Activated T-cell treated with anti-CD3 and anti-CD28 coated beads, Interleukin-2, amount 50 U/mL, for 4 hours (primary cell): Measurements from ENCODE around the gene DLG2. TPM values are rescaled to one million over a fixed set of nuclear protein-coding genes. Genes with fewer than 3 reads are reported as not detected.
"Not testable (repeated sequence)": the region's sequence is repeated elsewhere in the genome, so short reads cannot be mapped to it uniquely, and the experiment has no call there.

ENCODE experiments used
- ATAC-seq, 2 donors: fragments of 200-7000 bp; cut with Tn5 transposase; one replicate each; pipeline ENCODE4 v1.10.0; 2021
- DNase-seq: peaks from one replicate; pipeline ENCODE4 v3.0.0-alpha.2; 2020
- H3K27me3 Mint-ChIP-seq: one replicate; pipeline ENCODE4 v1.8.0; 2021; ENCODE audit warnings: low read depth, mixed read lengths
- H3K36me3 Mint-ChIP-seq: one replicate; pipeline ENCODE4 v1.8.0; 2022; ENCODE audit warnings: mixed read lengths; ENCODE audit not compliant: insufficient read depth
- H3K4me1 Mint-ChIP-seq: one replicate; pipeline ENCODE4 v1.8.0; 2021; ENCODE audit warnings: low read depth, mixed read lengths
- H3K4me3 Mint-ChIP-seq: one replicate; pipeline ENCODE4 v1.8.0; 2021; ENCODE audit warnings: mild to moderate bottlenecking, moderate library complexity, mixed read lengths
- H3K9me3 Mint-ChIP-seq: one replicate; pipeline ENCODE4 v1.8.0; 2021; ENCODE audit warnings: mixed read lengths
- total RNA-seq, 3 donors: library from RNA; stranded (reverse); gene quantifications; one replicate each; pipeline ENCODE4 v1.2.1, GENCODE V29; 2021

The DLG2 gene
- total RNA-seq, 3 donors from 2014 or later: 0.54 to 1.3 (median 0.58) TPM

DNA sequence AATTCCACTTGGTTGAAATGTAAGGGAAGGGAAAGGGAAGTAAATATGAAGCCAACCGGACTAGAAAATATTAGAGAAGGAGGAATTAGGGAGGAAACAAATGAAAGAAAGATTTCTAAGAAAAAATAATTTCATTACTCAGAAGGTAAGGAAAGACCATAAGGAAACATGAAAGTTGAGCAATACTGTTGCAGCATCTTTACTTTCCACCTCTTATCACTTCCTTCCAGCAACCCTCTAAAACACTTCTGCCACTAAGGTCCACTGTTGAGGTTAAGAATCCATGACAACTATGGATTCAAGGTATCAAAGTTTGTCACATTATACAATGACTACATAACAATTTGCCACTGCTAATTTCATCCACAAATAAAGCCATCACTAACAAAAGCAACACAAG lies 308.6 kb downstream of the DLG2 start:
- ATAC-seq (no peak), DNase-seq (no peak)
- H3K36me3 Mint-ChIP-seq: no peaks in the 10 kb centered on the region
- peaks cover 6% of the 10 kb centered on the region for H3K9me3 Mint-ChIP-seq
- H3K27me3 Mint-ChIP-seq: no peaks in the 10 kb centered on the region
- H3K4me1 Mint-ChIP-seq: no peaks in the 10 kb centered on the region
- H3K4me3 Mint-ChIP-seq: no peak overlapping the region

DNA sequence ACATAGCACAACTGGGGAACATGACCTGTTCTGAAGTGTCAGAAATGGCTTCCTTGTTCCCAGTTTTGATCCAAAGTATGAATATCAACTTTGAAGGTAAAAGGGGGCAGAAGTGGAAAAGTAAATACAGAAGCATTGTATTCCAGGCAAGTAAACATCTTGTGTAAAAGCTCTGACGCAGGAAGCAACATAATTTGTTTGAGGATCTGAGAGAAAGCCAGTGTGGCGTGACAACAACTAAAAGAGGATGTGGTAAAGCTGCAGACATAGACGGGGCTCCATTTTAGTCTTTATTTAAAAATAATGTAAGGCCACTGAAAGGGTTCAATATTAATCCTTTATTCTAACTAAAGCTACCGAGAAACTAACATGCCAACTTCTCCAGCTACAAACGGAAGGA lies 310.2 kb downstream of the DLG2 start:
- no peaks in the 10 kb centered on the region for H3K36me3 Mint-ChIP-seq
- no peaks in the 10 kb centered on the region for H3K27me3 Mint-ChIP-seq
- H3K4me1 Mint-ChIP-seq: no peaks in the 10 kb centered on the region
- H3K9me3 Mint-ChIP-seq: peaks cover 6% of the 10 kb centered on the region
- DNase-seq (no peak), ATAC-seq (no peak)
- H3K4me3 Mint-ChIP-seq: no peak overlapping the region

DNA sequence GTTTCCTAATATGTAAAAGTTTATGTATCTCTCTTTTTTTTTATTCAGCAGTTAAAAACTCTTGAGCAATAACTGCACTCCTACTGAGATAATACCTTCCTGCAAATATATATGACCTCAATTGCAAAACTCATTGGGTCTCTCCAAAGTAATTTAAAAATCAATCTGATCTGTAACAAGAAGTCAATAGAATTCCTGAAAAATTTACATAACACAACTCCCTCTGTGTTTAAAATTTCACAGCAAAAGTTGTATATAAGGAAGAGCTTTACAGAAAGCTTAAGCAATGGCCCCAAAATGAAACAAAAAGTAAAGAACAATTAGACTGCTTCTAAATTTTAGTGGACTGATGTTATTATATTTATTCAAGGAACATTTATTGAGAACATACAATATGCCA lies 313.4 kb downstream of the DLG2 start:
- peaks cover 6% of the 10 kb centered on the region for H3K9me3 Mint-ChIP-seq
- H3K4me3 Mint-ChIP-seq: no peak overlapping the region
- no peaks in the 10 kb centered on the region for H3K27me3 Mint-ChIP-seq
- no peak for ATAC-seq
- no peaks in the 10 kb centered on the region for H3K36me3 Mint-ChIP-seq
- DNase-seq: no peak
- no peaks in the 10 kb centered on the region for H3K4me1 Mint-ChIP-seq

DNA sequence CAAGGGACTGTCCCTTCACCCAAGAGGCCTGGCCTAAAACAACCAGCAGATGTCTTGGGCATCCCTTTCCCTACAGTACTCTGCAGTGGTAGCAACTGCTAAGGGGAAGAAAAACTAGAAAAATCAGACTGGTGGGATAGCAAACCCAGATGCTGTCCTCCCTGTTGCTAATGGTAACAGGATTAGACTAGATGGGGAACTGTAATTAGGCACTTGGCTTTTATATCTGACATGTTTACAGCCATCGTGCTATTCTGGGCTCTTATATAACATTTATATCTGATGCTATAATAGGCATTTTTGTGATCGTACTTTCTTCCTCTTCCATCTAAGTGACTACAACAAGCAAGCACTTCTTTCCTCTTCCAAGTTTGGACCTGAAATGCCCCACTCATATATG lies 316.7 kb downstream of the DLG2 start:
- Mint-ChIP-seq H3K36me3 (no peaks in the 10 kb centered on the region), H3K27me3 (no peaks in the 10 kb centered on the region), H3K4me1 (no peaks in the 10 kb centered on the region), H3K4me3 (no peak overlapping the region), H3K9me3 (peaks cover 6% of the 10 kb centered on the region)
- ATAC-seq (no peak), DNase-seq (no peak)

DNA sequence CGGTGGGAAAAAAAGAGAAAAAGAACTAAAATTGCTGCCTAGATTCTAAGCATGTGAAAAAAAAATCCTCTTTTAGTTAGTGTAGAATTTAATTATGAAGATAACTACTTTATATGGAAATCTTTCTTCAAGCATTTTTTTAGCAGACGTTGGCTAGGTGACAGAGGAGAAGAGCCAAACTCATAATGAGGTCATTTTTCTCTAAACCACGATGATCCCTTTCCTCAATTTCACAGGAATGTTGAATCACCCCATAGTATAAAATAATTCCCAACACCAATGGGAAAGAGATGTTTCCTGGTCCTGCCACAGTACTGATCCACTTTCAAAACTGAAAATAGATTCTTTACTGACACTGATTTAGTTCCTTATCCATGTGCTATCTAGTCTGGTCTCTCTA lies 319.8 kb downstream of the DLG2 start:
- ATAC-seq (no peak), DNase-seq (no peak)
- Mint-ChIP-seq H3K36me3 (no peaks in the 10 kb centered on the region), H3K27me3 (no peaks in the 10 kb centered on the region), H3K4me1 (no peaks in the 10 kb centered on the region), H3K4me3 (no peak overlapping the region), H3K9me3 (peaks cover 12% of the 10 kb centered on the region)

DNA sequence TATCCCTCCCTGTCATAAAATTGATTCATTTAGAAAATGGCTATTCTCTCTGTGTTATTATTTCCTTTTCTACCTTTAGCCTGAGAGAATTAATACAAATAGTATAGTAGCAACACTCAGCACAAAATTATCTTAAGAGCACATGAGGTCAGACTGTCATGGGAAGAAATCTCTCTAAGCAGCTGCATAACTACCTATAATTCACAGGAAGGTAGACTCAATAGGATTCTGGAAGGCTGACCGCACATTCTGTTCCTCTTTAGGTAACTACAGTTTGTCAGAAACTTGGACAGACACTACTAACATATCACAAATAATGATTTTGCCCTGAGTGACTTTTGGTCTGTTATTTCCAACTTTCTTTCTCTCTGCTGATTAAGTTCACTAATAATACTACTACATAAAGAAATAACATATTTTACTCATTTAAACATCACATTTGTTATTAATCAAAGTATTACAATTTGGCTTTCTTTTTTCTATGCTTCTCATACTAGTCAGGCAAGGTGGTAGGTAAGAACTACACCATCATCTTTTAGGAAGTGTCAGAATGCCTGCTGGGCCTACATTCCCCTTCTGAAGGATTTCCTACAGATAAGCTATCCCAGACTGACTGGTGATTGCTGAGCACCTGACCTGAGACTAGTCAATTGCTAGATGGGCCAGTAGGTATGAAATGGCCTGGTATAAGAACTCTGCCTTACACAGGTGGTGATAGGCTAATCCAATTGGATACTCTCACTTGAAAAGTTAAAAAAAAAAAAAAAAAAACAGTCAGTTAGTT lies 325.1 kb downstream of the DLG2 start:
- ATAC-seq: no peak
- Mint-ChIP-seq H3K4me1 (no peaks in the 10 kb centered on the region), H3K36me3 (no peaks in the 10 kb centered on the region), H3K27me3 (no peaks in the 10 kb centered on the region), H3K4me3 (no peak overlapping the region), H3K9me3 (peaks cover 20% of the 10 kb centered on the region)
- DNase-seq: no peak

DNA sequence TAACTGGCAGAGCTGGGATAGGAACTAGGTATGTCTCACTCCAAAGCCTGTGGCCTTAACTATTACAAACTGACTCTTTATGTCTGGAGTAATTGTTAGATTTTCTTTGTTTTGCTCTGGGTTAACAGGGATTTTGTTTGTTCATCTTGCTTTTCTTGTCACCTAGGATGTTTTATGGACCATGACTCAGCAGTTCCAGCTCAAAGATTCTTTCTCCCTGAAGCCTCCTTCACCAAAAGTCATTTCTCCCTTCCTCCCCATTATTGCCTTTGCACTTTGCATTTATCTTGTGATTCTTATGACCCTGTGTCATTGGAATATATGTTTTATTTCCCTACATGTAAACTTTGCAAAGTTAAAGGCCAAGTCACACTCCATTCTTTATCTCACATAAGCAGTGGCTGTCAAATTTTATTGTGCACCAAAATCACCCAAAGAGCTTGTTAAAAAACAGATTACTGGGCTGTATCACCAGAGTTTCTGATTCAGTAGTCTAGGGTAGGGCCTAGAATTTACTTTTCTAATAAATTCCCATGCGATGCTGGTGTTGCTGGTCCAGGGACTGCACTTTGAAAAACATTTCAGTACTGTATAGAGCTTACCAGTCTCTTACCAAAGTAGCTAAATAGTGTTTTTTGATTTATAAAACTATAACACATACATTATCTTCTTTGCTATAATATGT lies 327.7 kb downstream of the DLG2 start:
- DNase-seq: no peak
- H3K36me3 Mint-ChIP-seq: no peaks in the 10 kb centered on the region
- H3K4me1 Mint-ChIP-seq: no peaks in the 10 kb centered on the region

DNA sequence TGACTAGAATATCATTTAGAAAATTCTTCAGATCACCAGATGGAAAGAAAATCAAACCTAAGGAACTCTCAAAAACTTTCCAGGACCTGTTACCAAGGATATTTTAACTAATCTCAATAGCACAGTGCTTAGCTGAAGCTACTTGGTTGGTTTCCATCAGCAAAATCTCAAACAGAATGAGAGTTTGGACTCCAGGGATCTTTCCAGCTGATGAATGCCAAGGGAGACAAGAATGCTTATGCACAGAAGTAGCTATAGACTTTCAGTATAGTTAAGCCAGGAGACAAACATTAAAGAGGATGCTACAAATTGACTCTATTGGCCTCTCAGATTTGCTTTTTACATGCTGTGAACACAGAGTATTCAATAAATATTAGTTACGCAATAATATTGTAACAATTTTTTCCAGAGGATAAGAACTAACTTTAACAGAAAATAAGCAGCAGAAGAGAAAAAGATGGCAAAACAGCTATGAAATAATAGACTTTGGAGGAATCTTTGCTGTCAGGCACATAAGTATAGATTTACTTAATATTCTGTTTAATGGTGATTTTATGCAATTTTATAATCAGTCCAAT lies 331.4 kb downstream of the DLG2 start:
- H3K9me3 Mint-ChIP-seq: peaks cover 7% of the 10 kb centered on the region
- no peak overlapping the region for H3K4me3 Mint-ChIP-seq
- no peaks in the 10 kb centered on the region for H3K27me3 Mint-ChIP-seq
- ATAC-seq (no peak), DNase-seq (no peak)
- no peaks in the 10 kb centered on the region for H3K4me1 Mint-ChIP-seq
- no peaks in the 10 kb centered on the region for H3K36me3 Mint-ChIP-seq

More for the DNA sequence above, 327.7 kb downstream of the DLG2 start:
- Mint-ChIP-seq H3K27me3 (no peaks in the 10 kb centered on the region), H3K9me3 (peaks cover 17% of the 10 kb centered on the region), H3K4me3 (no peak overlapping the region)
- ATAC-seq: no peak

DNA sequence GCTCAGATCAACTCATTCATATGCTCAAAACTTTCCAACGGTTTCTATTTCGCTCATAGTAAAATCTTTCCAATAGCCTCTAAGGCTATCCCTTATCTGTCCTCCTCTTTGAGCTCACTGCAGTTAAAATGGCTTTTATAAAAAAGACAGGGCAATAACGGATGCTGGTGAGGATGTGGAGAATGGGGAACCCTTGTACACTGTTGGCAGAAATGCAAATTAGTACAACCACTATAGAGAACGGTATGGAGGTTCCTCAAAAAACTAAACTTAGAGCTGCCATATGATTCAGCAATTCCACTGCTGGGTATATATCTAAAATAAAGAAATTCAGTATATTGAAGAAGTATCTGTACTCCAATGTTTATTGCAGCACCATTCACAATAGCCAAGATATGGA lies 345.6 kb downstream of the DLG2 start:
- H3K27me3 Mint-ChIP-seq: no peaks in the 10 kb centered on the region
- H3K4me3 Mint-ChIP-seq: no peak overlapping the region
- no peak for ATAC-seq
- no peaks in the 10 kb centered on the region for H3K9me3 Mint-ChIP-seq
- DNase-seq: no peak
- no peaks in the 10 kb centered on the region for H3K4me1 Mint-ChIP-seq
- H3K36me3 Mint-ChIP-seq: no peaks in the 10 kb centered on the region

DNA sequence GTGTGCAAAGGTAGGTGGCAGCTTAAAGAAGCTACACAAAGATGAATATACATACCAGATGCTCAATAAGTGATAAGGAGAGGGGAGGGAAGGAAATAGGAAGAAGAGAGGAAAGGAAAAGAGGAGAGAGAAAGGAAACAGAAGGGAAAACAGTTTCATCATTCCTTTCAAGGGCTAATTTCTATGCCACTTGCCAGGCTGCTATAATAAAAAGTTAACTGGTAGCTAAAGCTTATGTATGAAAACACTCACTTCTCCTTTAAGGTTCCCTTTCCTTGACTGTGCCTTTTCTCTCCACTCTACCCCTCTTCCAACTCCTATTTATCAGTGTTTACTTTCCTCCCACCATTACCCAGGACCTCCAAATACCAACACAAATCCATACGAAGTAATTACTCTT lies 347.9 kb downstream of the DLG2 start:
- Mint-ChIP-seq H3K36me3 (no peaks in the 10 kb centered on the region), H3K4me1 (no peaks in the 10 kb centered on the region), H3K27me3 (no peaks in the 10 kb centered on the region), H3K4me3 (no peak overlapping the region), H3K9me3 (peaks cover 4% of the 10 kb centered on the region)
- DNase-seq (no peak), ATAC-seq (no peak)

DNA sequence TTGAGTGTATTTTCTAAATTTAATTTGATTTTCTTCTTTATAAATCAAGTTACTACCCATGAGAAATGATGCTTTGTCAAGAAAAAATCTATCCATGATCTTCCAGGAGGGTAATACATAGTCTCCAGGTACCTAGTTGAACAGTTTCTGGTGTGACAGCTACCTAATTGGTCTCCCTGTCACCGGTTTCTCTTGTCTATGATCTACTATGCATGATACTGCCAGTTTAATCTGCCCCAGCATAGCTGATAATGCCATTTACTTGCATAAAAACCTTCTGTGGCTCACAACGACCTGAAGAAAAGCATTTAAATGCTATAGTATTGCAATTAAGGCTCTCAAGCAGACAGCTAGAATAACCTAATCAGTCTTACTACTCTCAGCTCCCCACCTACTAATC lies 349.5 kb downstream of the DLG2 start:
- Mint-ChIP-seq H3K4me3 (no peak overlapping the region), H3K36me3 (no peaks in the 10 kb centered on the region), H3K9me3 (peaks cover 5% of the 10 kb centered on the region), H3K27me3 (no peaks in the 10 kb centered on the region), H3K4me1 (no peaks in the 10 kb centered on the region)
- no peak for DNase-seq
- ATAC-seq: no peak

DNA sequence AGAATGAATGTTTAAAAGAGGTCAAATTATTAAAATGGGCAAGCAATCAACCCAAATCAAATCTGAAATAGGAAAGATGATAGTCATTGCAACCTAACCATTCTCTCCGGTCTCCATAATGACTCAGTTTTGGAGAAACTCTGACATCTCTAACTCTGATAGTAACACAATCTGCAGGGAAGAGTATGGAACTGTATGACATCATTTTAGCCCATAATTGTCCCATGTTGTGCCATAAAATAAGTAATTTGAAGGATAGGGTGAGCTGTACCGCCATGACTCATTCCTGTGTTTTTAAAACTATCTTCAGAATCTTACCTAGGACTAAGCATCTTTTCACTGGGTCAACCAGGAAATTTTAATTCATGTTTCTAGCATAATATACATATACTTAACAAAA lies 350.8 kb downstream of the DLG2 start:
- DNase-seq: no peak
- peaks cover 15% of the 10 kb centered on the region for H3K9me3 Mint-ChIP-seq
- H3K27me3 Mint-ChIP-seq: no peaks in the 10 kb centered on the region
- no peaks in the 10 kb centered on the region for H3K4me1 Mint-ChIP-seq
- no peak overlapping the region for H3K4me3 Mint-ChIP-seq
- no peak for ATAC-seq
- H3K36me3 Mint-ChIP-seq: no peaks in the 10 kb centered on the region

DNA sequence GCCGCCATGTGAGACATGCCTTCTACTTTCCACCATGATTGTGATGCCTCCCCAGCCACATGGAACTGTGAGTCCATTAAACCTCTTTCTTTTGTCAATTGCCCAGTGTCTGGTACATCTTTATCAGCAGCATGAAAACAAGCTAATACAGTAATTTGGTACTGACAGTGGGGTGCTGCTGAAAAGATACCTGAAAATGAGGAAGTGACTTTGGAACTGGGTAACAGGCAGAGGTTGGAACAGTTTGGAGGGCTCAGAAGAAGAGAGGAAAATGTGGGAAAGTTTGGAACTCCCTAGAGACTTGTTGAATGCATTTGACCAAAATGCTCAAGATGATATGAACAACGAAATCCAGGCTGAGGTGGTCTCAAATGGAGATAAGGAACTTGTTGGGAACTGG lies 356.8 kb downstream of the DLG2 start:
- not testable (repeated sequence) for H3K36me3 Mint-ChIP-seq, DNase-seq, H3K4me1 Mint-ChIP-seq, H3K4me3 Mint-ChIP-seq, H3K27me3 Mint-ChIP-seq, ATAC-seq
- H3K9me3 Mint-ChIP-seq: peaks cover 18% of the 10 kb centered on the region

DNA sequence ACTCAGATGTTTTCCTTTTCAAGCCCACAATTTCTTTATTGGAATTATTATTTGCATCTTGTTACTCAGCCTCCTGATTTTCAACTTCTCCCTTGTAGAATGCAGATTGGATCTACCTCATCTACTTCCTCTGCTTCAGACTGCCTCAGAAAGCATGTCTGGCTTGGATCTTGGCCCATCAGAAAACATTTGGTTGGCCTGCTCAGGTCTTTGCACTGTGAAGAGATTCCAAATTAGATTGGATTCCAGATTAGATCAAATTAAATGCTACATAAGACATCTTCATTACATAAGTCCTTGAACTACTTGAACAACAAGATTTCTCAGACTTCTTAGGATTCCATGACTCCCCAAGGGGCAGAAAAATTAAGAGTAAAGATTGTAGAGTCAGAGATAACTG lies 358.0 kb downstream of the DLG2 start:
- ATAC-seq: no peak
- peaks cover 18% of the 10 kb centered on the region for H3K9me3 Mint-ChIP-seq
- H3K4me3 Mint-ChIP-seq: no peak overlapping the region
- H3K4me1 Mint-ChIP-seq: no peaks in the 10 kb centered on the region
- no peaks in the 10 kb centered on the region for H3K27me3 Mint-ChIP-seq
- no peak for DNase-seq
- H3K36me3 Mint-ChIP-seq: no peaks in the 10 kb centered on the region

DNA sequence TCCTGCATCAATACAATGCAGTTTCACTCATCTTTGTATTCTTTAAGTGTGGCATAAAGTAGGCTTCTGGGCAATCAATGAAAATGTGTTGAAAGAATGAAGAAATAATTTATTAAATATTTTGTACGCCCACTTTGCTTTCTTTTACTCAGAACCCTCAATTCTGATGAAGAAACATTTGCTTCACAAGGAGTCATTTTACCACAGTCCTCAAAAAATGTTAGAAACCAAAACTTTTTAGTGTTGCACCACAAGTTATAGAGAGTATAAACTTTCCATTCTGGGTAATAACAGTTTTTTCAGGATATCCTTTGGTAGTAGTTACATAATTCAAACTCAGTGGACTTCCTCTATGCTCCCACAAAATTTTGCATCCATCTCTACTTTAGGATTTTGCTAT lies 360.5 kb downstream of the DLG2 start:
- H3K27me3 Mint-ChIP-seq: no peaks in the 10 kb centered on the region
- H3K4me1 Mint-ChIP-seq: no peaks in the 10 kb centered on the region
- no peak for ATAC-seq
- no peak for DNase-seq
- H3K4me3 Mint-ChIP-seq: no peak overlapping the region
- no peaks in the 10 kb centered on the region for H3K36me3 Mint-ChIP-seq
- peaks cover 7% of the 10 kb centered on the region for H3K9me3 Mint-ChIP-seq
